Activated gamma-delta T cell treated with anti-CD3 and anti-CD28 coated beads, Interleukin-2, amount 50 U/mL, for 16 hours (primary cell): ENCODE measurements around the gene RAB11FIP3.
"Not testable (repeated sequence)": the region's sequence is repeated elsewhere in the genome, so short reads cannot be mapped to it uniquely, and the experiment has no call there.

Experiments used
- DNase-seq: peaks from one replicate; pipeline ENCODE4 v3.0.0-alpha.2; 2020; ENCODE audit warnings: low read depth

RAB11FIP3 gene

GRCh38 chr16:392450-393030 lies 32.9 kb upstream of the RAB11FIP3 start:
- DNase-seq: peak; percentile 51

DNA sequence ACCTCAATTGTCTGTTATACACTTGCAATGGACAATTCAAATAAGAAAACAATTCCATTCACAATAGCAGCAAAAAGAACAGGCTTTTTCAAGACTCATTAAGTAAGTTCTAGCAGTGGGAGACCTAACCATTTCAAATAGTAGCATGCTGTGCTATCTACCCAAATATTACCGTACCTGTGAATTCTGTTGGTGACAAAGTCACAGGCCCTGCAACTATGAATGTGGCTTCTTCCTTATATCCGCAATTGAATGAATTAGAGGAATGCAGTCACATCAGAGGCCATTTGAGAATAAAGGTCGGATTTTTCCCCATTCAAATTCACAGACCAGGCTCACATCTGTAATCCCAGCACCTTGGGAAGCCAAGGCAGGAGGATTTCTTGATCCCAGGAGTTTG lies 29.2 kb upstream of the RAB11FIP3 start:
- no peak for DNase-seq

DNA sequence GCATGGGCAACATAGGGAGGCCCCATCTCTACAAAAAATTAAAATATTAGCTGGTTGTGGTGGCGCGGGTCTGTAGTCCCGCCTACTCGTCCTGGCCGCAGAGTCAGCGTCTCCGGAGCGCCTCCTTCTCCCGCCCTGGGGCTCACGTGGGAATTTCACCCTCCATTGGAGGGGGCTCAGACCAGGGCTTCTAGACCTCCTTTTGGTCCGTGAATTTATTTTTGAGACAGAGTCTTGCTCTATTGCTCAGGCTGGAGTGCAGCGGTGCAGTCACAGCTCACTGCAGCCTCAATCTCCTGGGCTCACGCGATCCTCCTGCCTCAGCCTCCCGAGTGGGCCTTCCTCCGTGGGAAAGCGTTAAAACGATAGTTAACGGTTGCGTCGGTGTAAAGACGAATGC lies 28.8 kb upstream of the RAB11FIP3 start:
- DNase-seq: no peak

DNA sequence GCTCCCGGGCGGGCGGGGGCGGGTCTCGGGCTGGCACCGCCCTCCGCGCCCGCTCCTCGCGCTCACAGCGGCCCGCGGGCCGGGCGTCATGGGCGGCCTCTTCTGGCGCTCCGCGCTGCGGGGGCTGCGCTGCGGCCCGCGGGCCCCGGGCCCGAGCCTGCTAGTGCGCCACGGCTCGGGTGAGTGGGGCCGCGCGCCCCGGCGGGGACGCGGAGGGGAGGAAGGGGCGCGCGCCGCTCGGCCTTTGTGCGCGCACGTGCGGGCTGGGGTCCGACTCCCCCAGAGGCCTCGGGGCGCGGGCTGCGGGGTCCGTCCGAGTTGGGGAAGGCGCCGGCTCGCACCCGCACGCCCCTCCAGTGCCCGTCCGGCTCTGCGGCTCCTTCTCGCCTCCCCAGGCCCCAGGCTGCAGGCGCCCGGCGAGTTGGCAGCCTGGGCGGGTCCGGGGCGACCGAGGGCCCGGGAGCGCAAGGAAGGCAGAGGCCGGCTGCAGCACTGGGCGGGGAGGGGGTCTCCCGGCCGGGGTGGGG lies 28.3 kb upstream of the RAB11FIP3 start, which contains the start of gene NME4:
Gene NME4, plus strand, starts transcription at position 65 of the 527 bp plus-strand sequence. Its CDS starts 24 bp downstream, at position 89.
- DNase-seq: no peak

DNA sequence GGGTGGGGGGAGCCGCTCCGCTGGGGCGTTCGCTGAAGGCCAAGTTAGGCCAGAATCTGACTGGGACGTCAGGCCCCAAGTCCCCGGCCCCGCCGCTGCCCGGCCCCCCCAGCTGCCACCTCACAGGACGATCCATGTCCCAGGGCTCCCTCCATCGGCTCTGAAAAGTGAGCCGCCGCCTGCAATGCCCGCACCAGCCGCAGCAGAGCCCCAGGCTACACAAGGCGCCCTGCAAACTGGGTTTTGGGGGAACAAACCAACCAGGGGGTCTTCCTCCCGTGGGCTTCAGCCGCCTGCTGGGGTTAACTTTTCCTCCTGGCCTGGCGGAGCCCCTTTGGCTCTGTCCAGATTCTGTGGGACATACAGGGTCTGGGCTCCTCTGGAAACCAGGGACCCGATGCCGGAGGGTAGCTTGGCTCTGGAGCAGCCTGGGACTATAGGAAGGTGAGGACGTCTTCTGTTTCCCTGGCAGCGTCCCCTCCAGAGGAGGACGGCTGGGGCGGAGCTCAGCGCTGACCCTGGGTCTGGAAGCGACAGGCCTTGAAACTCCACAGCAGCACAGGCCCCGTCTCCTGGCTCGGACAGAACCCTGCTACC lies 27.6 kb upstream of the RAB11FIP3 start:
- DNase-seq: no peak

- DNase-seq: no peak
These were observed 26.7 kb upstream of the RAB11FIP3 start for GRCh38 chr16:398561-399339.

DNA sequence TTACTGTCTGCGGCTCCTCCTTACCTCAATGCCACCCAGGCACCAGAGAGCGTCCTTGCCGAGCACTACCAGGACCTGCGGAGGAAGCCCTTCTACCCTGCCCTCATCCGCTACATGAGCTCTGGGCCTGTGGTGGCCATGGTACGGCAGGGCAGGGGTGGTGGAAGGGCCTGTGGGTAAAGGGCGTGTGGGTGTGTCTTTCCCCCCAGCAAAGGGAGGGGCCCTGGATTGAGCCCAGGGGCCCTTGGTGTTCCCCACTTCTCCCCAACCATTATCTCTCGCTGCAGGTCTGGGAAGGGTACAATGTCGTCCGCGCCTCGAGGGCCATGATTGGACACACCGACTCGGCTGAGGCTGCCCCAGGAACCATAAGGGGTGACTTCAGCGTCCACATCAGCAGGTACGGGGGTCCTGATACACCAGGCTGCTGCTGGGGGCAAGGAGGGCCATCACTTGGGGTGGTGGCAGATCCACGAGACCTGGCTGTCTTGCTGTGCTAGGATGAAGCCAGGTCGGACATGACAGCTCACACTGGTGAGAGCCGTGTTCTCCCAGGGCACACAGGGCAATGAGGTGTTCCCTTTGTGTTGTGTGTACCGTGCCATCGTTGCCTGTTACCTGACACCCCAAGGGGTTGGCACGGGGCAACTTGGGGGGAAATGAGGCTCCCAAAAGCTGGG lies 26.0 kb upstream of the RAB11FIP3 start:
- no peak for DNase-seq

- no peak for DNase-seq
These were observed 25.3 kb upstream of the RAB11FIP3 start for GRCh38 chr16:400061-400591.

DNA sequence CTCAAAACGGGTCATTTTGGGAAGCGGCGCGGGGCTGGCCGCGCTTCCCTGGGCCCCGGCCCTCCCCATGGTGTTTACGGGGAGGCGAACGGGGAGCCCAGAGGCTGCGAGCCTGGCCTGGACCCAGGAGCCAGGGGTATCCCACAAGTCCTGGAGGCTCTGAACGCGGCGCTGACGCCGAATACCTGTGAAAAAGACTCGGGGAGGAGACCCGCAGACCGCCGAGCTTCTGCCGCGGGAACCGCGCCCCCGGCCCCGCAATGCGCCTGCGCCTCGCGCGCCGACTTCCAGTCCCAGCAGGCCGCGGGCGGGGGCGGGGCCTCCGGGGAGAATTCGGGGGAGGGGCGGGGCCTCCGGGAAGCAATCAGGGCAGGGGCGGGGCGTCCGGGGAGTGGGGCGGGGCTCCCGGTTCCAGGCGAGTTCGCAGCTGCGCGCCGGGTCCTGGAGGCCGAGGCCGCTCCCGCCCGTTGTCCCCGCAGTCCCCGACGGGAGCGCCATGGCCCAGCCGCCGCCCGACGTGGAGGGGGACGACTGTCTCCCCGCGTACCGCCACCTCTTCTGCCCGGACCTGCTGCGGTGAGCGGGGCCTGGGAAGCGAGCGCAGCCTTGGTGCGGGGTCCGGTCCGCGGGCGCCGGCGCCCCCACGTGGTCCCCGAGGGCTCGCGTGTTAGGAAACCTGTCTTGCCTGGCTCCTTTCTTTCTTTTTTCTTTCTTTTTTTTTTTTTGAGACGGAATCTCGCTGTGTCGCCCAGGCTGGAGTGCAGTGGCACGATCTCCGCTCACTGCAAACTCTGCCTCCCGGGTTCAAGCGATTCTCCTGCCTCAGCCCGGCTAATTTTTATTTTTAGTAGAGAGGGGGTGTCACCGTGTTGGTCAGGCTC lies 23.7 kb upstream of the RAB11FIP3 start, which contains the start of gene DECR2:
Gene DECR2, plus strand, starts transcription at position 418 of the 881 bp plus-strand sequence. Its CDS starts 79 bp downstream, at position 497.
- DNase-seq: peak; percentile 99

DNA sequence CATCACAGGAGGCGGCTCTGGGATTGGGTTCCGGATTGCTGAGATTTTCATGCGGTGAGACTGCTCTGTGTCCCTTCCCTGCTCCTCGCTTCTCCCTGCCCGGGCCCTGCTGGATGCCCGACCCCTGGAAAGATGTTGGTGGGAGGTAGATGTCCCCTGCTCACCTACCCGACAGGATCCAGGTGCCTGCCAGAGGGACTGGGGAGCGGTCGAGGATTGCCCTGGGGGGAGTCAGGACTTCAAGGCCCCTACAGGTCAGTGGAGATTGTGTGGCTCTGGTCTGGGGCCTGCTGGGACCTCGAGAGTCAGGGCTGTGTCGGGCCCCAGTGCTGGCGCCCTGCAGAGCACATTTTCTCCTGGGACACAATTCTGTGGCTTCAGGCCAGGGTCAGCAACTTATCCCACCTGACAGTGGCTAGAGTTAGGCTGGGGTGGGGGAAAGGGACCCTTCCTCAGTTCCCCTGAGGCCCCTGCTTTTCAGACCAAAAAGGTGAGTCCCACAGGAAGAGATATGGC lies 20.4 kb upstream of the RAB11FIP3 start:
- DNase-seq: no peak

DNA sequence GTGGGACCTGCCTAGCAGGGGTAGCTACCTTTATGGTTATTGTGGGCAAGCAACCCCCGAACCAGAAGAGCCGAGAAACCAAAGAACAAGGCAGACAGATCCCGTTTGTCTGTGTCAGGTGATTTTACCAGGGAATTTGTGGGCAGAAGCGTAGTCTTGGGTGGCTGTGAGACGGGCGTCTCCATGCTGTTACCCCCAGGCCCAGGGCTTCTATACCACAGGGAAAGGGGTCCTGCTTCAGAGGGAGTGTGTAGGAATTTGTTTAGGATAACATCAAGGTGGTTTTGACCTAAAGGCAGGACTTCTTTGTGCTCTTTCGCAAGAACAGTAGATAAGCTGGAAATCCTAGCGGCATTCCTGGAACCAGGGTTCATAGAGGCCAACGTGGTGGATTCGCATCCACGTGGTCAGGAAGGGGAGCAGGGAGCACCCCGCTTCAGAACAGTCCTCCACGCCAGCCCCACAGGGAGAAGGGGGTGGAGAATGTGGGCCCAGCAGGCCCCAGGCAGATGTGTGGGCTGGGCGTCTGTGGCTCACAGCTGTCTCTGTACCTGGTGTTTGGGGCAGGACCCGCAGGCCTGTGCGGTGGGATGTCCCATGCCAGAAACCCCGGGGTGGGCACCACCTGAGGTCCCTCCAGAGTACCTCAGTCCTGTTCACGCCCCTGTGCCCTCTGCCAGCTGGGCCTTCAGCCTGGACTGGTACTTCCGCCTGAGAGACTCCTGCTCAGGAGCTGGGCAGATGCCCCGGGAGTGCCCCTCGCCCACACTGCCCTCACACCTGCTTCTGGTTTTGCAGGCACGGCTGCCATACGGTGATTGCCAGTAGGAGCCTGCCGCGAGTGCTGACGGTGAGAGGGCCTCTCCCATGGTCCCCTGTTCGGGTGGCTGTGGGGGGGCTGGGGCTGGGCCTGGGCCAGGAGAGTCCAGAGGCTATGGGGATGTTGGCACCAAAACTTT lies 19.6 kb upstream of the RAB11FIP3 start:
- no peak for DNase-seq

GRCh38 chr16:407253-407652 lies 18.2 kb upstream of the RAB11FIP3 start:
- DNase-seq: no peak

DNA sequence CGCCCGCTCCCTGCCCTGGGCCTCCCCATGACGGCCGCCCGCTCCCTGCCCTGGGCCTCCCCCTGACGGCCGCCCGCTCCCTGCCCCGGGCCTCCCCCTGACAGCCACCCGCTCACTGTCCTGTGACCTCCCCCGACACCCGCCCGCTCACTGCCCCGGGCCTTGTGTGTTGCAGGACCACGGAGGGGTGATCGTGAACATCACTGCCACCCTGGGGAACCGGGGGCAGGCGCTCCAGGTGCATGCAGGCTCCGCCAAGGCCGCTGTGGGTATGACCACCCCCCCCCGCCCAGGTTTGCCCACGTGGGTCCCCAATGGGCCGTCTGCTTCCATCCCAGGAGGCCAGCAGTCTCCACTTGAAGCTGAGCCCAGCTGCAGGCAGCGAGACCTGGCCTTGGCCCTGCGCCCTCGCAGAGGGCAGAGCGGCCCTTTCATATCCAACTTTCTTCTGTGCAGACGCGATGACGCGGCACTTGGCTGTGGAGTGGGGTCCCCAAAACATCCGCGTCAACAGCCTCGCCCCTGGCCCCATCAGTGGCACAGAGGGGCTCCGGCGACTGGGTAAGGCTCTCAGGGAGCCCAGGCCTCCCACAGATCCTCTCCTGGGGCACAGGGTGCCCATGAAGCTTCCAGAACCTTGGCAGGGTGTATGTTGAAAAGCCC lies 14.8 kb upstream of the RAB11FIP3 start:
- DNase-seq: no peak

GRCh38 chr16:411576-412265 lies 13.7 kb upstream of the RAB11FIP3 start:
- no peak for DNase-seq

DNA sequence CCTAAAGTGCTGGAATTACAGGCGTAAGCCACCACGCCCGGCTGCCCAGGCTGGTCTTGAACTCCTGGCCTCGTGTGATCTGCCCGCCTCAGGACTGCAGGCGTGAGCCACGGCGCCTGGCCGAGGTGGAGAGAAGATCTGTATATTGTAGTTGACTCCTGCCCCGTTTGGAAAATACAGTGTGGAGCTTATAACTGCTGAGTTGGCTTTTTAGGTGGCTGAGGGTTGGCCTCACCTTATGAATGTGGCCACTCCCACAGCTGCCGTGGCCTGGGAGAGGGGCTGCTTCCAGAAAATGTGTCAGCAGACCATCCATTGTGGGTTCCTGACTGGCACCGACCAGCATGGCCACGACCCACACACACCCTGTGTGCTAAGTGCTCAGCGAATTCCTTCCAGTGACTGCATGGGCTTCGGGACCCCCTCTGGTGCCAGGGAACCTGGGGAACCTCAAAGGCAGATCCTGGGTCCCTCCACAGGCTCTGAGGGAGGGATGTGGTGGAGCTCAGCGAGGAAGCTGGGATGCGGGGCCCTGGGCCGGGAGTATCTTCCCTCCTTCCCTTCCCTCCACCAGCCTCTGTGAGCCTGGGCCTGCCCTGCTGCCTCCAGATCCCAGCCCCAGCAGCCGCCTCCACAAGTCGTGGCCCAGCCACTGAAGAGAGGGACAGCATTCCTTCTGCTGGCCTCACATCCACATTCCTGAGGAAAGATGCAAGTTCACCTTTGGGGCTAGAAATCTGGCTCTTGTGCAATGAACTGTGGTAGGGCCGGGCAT lies 10.9 kb upstream of the RAB11FIP3 start:
- no peak for DNase-seq

DNA sequence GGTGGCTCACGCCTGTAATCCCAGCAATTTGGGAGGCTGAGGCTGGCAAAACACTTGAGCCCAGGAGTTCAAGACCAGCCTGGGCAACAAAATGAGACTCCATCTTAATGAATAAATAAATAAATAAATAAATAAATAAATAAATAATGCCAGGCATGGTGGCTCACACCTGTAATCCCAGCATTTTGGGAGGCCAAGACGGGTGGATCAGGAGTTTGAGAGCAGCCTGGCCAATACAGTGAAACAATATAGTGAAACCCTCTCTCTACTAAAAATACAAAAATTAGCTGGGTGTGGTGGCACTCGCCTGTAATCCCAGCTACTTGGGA lies 10.3 kb upstream of the RAB11FIP3 start:
- DNase-seq: not testable (repeated sequence)

DNA sequence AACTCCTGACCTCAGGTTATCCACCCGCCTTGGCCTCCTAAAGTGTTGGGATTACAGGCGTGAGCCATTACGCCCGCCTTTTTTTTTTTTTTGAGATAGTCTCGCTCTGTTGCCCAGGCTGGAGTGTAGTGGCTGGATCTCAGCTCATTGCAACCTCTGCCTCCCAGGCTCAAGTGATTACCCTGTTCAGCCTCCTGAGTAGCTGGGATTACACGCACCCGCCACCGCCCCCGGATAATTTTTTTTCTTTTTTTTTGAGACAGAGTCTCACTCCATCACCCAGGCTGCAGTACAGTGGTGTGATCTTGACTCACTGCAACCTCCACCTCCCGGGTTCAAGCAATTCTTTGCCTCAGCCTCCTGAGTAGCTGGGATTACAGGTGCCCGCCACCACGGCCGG lies 3.3 kb upstream of the RAB11FIP3 start:
- DNase-seq: not testable (repeated sequence)
